Vagina (tissue), 2 donors: ENCODE data around the gene ZDHHC12.

ENCODE experiments used
- CTCF ChIP-seq, 3 experiments: fragments of 450-650 bp in 2 of 3; fragments of 200-600 bp in 1 of 3; sonication (generic) in 1 of 3; IDR thresholded peaks; one replicate each; pipeline ENCODE4 v1.5.1; 2017 to 2019; ENCODE audit warnings: antibody characterized with exemption in 3 of 3, mild to moderate bottlenecking in 2 of 3, moderate library complexity in 2 of 3
- POLR2A ChIP-seq, 2 donors: fragments of 450-650 bp; IDR thresholded peaks; one replicate each; pipeline ENCODE4 v1.6.1; 2017; ENCODE audit warnings: antibody characterized with exemption in 2 of 2, mild to moderate bottlenecking in 2 of 2, moderate library complexity in 2 of 2

- TF ChIP-seq CTCF (IDR thresholded peaks at IDR 0.05) (no peak), POLR2A (IDR thresholded peaks at IDR 0.05) (no peak)
Measured at GRCh38 chr9:128724744-128725211, 851 bp upstream of the ZDHHC12 start.
